IPS-15b (cell line): ENCODE data around the gene ADAM17.

Source experiments
- H3K27me3 ChIP-seq: one replicate; pipeline ENCODE4 v1.6.1; 2013; ENCODE audit warnings: low read length; ENCODE audit not compliant: control insufficient read depth, insufficient read depth
- H3K36me3 ChIP-seq: one replicate; pipeline ENCODE4 v1.6.1; 2013; ENCODE audit warnings: low read length; ENCODE audit not compliant: control insufficient read depth, insufficient read depth
- H3K4me1 ChIP-seq: one replicate; pipeline ENCODE4 v1.6.1; 2013; ENCODE audit warnings: mild to moderate bottlenecking, low read length; ENCODE audit not compliant: control insufficient read depth, insufficient read depth
- H3K4me3 ChIP-seq: one replicate; pipeline ENCODE4 v1.5.1; 2013; ENCODE audit warnings: low read depth, low read length
- H3K9ac ChIP-seq: one replicate; pipeline ENCODE4 v1.6.1; 2013; ENCODE audit warnings: low read depth, mild to moderate bottlenecking, low read length
- H3K9me3 ChIP-seq: one replicate; pipeline ENCODE4 v1.6.1; 2013; ENCODE audit warnings: mild to moderate bottlenecking, low read length; ENCODE audit not compliant: control insufficient read depth, insufficient read depth

The ADAM17 gene

GRCh38 chr2:9462886-9463697, 92.5 kb downstream of the ADAM17 start:
- no peaks in the 10 kb centered on the region for H3K27me3 ChIP-seq
- H3K36me3 ChIP-seq, result peaks cover 9% of the 10 kb centered on the region
- H3K9me3 ChIP-seq, result no peaks in the 10 kb centered on the region
- no peaks in the 10 kb centered on the region for H3K4me1 ChIP-seq
- H3K9ac ChIP-seq, result no peak overlapping the region
- H3K4me3 ChIP-seq, result no peak overlapping the region

- no peaks in the 10 kb centered on the region for H3K4me1 ChIP-seq
- no peaks in the 10 kb centered on the region for H3K9me3 ChIP-seq
- H3K27me3 ChIP-seq, result no peaks in the 10 kb centered on the region
- H3K4me3 ChIP-seq, result no peak overlapping the region
- H3K36me3 ChIP-seq, result peaks cover 8% of the 10 kb centered on the region
- no peak overlapping the region for H3K9ac ChIP-seq
Observed at GRCh38 chr2:9462313-9462712, 93.3 kb downstream of the ADAM17 start.

- Histone ChIP-seq H3K36me3 (peaks cover 6% of the 10 kb centered on the region), H3K4me3 (no peak overlapping the region), H3K9ac (no peak overlapping the region), H3K4me1 (no peaks in the 10 kb centered on the region), H3K9me3 (no peaks in the 10 kb centered on the region), H3K27me3 (no peaks in the 10 kb centered on the region)
Observed at GRCh38 chr2:9461079-9461478, 94.6 kb downstream of the ADAM17 start.

GRCh38 chr2:9460441-9461017, 95.1 kb downstream of the ADAM17 start:
- Histone ChIP-seq H3K4me1 (no peaks in the 10 kb centered on the region), H3K9ac (no peak overlapping the region), H3K4me3 (no peak overlapping the region), H3K9me3 (no peaks in the 10 kb centered on the region), H3K36me3 (peaks cover 6% of the 10 kb centered on the region), H3K27me3 (no peaks in the 10 kb centered on the region)

GRCh38 chr2:9451231-9451630, 104.4 kb downstream of the ADAM17 start:
- peaks cover 24% of the 10 kb centered on the region for H3K36me3 ChIP-seq
- no peaks in the 10 kb centered on the region for H3K27me3 ChIP-seq
- H3K9me3 ChIP-seq, result no peaks in the 10 kb centered on the region
- H3K4me3 ChIP-seq, result no peak overlapping the region
- H3K9ac ChIP-seq, result no peak overlapping the region
- H3K4me1 ChIP-seq, result no peaks in the 10 kb centered on the region

GRCh38 chr2:9445089-9445488, 110.5 kb downstream of the ADAM17 start:
- no peak overlapping the region for H3K9ac ChIP-seq
- H3K4me1 ChIP-seq, result no peaks in the 10 kb centered on the region
- no peaks in the 10 kb centered on the region for H3K9me3 ChIP-seq
- no peaks in the 10 kb centered on the region for H3K27me3 ChIP-seq
- H3K4me3 ChIP-seq, result no peak overlapping the region
- H3K36me3 ChIP-seq, result peaks cover 34% of the 10 kb centered on the region

GRCh38 chr2:9443526-9443925, 112.1 kb downstream of the ADAM17 start:
- Histone ChIP-seq H3K9me3 (no peaks in the 10 kb centered on the region), H3K36me3 (peaks cover 32% of the 10 kb centered on the region), H3K4me3 (no peak overlapping the region), H3K4me1 (no peaks in the 10 kb centered on the region), H3K9ac (no peak overlapping the region), H3K27me3 (no peaks in the 10 kb centered on the region)

- no peak overlapping the region for H3K9ac ChIP-seq
- peaks cover 36% of the 10 kb centered on the region for H3K36me3 ChIP-seq
- H3K27me3 ChIP-seq, result no peaks in the 10 kb centered on the region
- H3K4me1 ChIP-seq, result no peaks in the 10 kb centered on the region
- H3K4me3 ChIP-seq, result no peak overlapping the region
- H3K9me3 ChIP-seq, result no peaks in the 10 kb centered on the region
Observed at GRCh38 chr2:9441556-9441955, 114.1 kb downstream of the ADAM17 start.

GRCh38 chr2:9440058-9440727, 115.4 kb downstream of the ADAM17 start:
- H3K36me3 ChIP-seq, result peaks cover 29% of the 10 kb centered on the region
- H3K4me3 ChIP-seq, result no peak overlapping the region
- H3K9ac ChIP-seq, result no peak overlapping the region
- H3K27me3 ChIP-seq, result no peaks in the 10 kb centered on the region
- no peaks in the 10 kb centered on the region for H3K4me1 ChIP-seq
- no peaks in the 10 kb centered on the region for H3K9me3 ChIP-seq

- no peak overlapping the region for H3K9ac ChIP-seq
- peaks cover 32% of the 10 kb centered on the region for H3K36me3 ChIP-seq
- no peak overlapping the region for H3K4me3 ChIP-seq
- no peaks in the 10 kb centered on the region for H3K27me3 ChIP-seq
- no peaks in the 10 kb centered on the region for H3K9me3 ChIP-seq
- H3K4me1 ChIP-seq, result no peaks in the 10 kb centered on the region
Observed at GRCh38 chr2:9439536-9439935, 116.1 kb downstream of the ADAM17 start.
